K562 (cell line): Measurements from ENCODE around the gene KIAA0319L. TPM values are rescaled to one million over a fixed set of nuclear protein-coding genes. Genes with fewer than 3 reads are reported as not detected.

Experiments
- CREB3 ChIP-seq: fragments of 450-650 bp; conservative IDR thresholded peaks from 2 replicates; pipeline ENCODE4 v1.6.1; 2016; ENCODE audit warnings: missing genetic modification characterization, low read depth, mild to moderate bottlenecking, missing compliant biosample characterization, moderate library complexity
- CREM ChIP-seq: IDR thresholded peaks from 2 replicates; pipeline ENCODE4 v1.6.1; 2014; ENCODE audit warnings: antibody characterized with exemption, low read depth
- CSDE1 ChIP-seq, 2 experiments: fragments of 450-650 bp; IDR thresholded peaks; 2 replicates each; pipeline ENCODE4 v1.6.1; 2016; ENCODE audit warnings: mild to moderate bottlenecking in 1 of 2
- ETV5 ChIP-seq: sonication (generic); formaldehyde crosslinking; IDR thresholded peaks from 2 replicates; pipeline ENCODE4 v1.4.0; 2020; ENCODE audit warnings: low read depth, mild to moderate bottlenecking, missing genetic modification reagents
- FOXA1 ChIP-seq: fragments of 450-650 bp; IDR thresholded peaks from 2 replicates; pipeline ENCODE4 v1.6.1; 2016; ENCODE audit warnings: mild to moderate bottlenecking, borderline replicate concordance
- FOXK2 ChIP-seq, 2 experiments: fragments of 450-650 bp; IDR thresholded peaks in 1 of 2; conservative IDR thresholded peaks in 1 of 2; 2 replicates each; pipeline ENCODE4 v1.6.1; 2016; ENCODE audit warnings: low read depth in 2 of 2, mild to moderate bottlenecking in 1 of 2
- HDAC2 ChIP-seq: fragments of 450-650 bp; IDR thresholded peaks from 2 replicates; pipeline ENCODE4 v1.6.1; 2016; ENCODE audit warnings: mild to moderate bottlenecking
- HNRNPL ChIP-seq: fragments of 200-400 bp; formaldehyde crosslinking; IDR thresholded peaks from 2 replicates; pipeline ENCODE4 v1.6.1; 2017; ENCODE audit warnings: low read depth, mild to moderate bottlenecking, low read length
- ILK ChIP-seq: fragments of 450-650 bp; IDR thresholded peaks from 2 replicates; pipeline ENCODE4 v1.6.1; 2016; ENCODE audit warnings: missing genetic modification characterization, low read depth, mild to moderate bottlenecking, missing compliant biosample characterization, moderate library complexity, borderline replicate concordance
- LCOR ChIP-seq: sonication (generic); formaldehyde crosslinking; IDR thresholded peaks from 2 replicates; pipeline ENCODE4 v1.8.0; 2022; ENCODE audit warnings: mild to moderate bottlenecking, missing genetic modification reagents
- MIER1 ChIP-seq: fragments of 450-650 bp; IDR thresholded peaks from 2 replicates; pipeline ENCODE4 v1.6.1; 2016; ENCODE audit warnings: antibody characterized with exemption, mild to moderate bottlenecking, low read depth
- NFATC3 ChIP-seq: fragments of 450-650 bp; IDR thresholded peaks from 2 replicates; pipeline ENCODE4 v1.6.1; 2017; ENCODE audit warnings: mild to moderate bottlenecking
- NFE2 ChIP-seq: IDR thresholded peaks from 2 replicates; pipeline ENCODE4 v1.6.1; 2014; ENCODE audit warnings: antibody characterized with exemption, low read depth
- STAG1 ChIP-seq: sonication (generic); formaldehyde crosslinking; IDR thresholded peaks from 2 replicates; pipeline ENCODE4 v1.5.0; 2020; ENCODE audit warnings: missing genetic modification reagents, borderline replicate concordance
- TRIM24 ChIP-seq, 2 experiments: fragments of 450-650 bp; IDR thresholded peaks; 2 replicates each; pipeline ENCODE4 v1.6.1; 2016
- ZBTB11 ChIP-seq, 3 experiments: fragments of 200-800 bp in 1 of 3; fragments of 250-450 bp in 1 of 3; fragments of 450-650 bp in 1 of 3; sonication (Bioruptor Pico) in 1 of 3; sonication (Bioruptor generic) in 1 of 3; formaldehyde crosslinking in 1 of 3; IDR thresholded peaks; 2 replicates each; pipeline versions ENCODE4 v1.6.1 to v1.8.0; 2016 to 2022; ENCODE audit warnings: mild to moderate bottlenecking in 2 of 3, missing genetic modification characterization in 2 of 3, missing compliant biosample characterization in 1 of 3, moderate library complexity in 1 of 3
- ZNF583 ChIP-seq: fragments of 250-450 bp; sonication (Bioruptor Pico); IDR thresholded peaks from 2 replicates; pipeline ENCODE4 v1.4.0; 2020
- polyA plus RNA-seq, 8 experiments: library from polyadenylated mRNA; depleted of rRNA in 4 of 8; stranded (reverse) in 5 of 8; unstranded in 3 of 8; fragments of >200 nt; fragmentation: Nextera tagmentation in 2 of 8; fragmentation: Illumina TruSeq in 1 of 8; extraction: Ambion mirVana in 2 of 8; extraction: Trizol in 1 of 8; gene quantifications; 2 replicates each; pipeline versions ENCODE4 v1.2.1 to v1.2.3, GENCODE V29; 2011 to 2014; ENCODE audit warnings: inconsistent platforms in 1 of 8, missing spikeins in 1 of 8
- total RNA-seq, 7 experiments: library from RNA; depleted of rRNA in 6 of 7; stranded (reverse); fragments of >200 nt in 6 of 7; fragmentation: Illumina TruSeq in 2 of 7; extraction: Trizol in 2 of 7; gene quantifications; 2 replicates each; pipeline versions ENCODE4 v1.2.1 to v1.2.3, GENCODE V29; 2011 to 2021; ENCODE audit warnings: low replicate concordance in 1 of 7
- TF ChIP-seq, protein P1 (sequence below): IDR thresholded peaks from 2 replicates; pipeline ENCODE4 v1.6.1; 2011; ENCODE audit warnings: borderline replicate concordance, low read depth, mild to moderate bottlenecking, moderate library complexity, low read length; ENCODE audit not compliant: insufficient read depth, poor library complexity, severe bottlenecking
- TF ChIP-seq, protein P2 (sequence below): fragments of 250-450 bp; sonication (Bioruptor Pico); IDR thresholded peaks from 2 replicates; pipeline ENCODE4 v1.8.0; 2022; ENCODE audit warnings: inconsistent platforms, mild to moderate bottlenecking, moderate library complexity, borderline replicate concordance
- TF ChIP-seq, protein P3 (sequence below): sonication (generic); formaldehyde crosslinking; IDR thresholded peaks from 2 replicates; pipeline ENCODE4 v1.8.1; 2023; ENCODE audit warnings: mild to moderate bottlenecking, missing genetic modification reagents

Gene KIAA0319L
- total and polyA plus RNA-seq, 9 of the 15 experiments (the other 6 are each of a cell fraction or from before 2014, with no cell fraction given): 2.4 to 51.7 (median 27.4) TPM

- TF ChIP-seq NFE2 (no peak), ZBTB11 (CRISPR knock-in tag; IDR thresholded peaks at IDR 0.05) (no peak), CREB3 (no peak), FOXK2 (conservative IDR thresholded peaks at IDR 0.05 in 1 of 2, IDR thresholded peaks at IDR 0.05 in 1 of 2; ENCODE audit: low read depth in 2 of 2) (peak; percentile 63 to 65; a peak in 2 of 4 replicates), STAG1 (CRISPR knock-in tag) (no peak), CREM (no peak), LCOR (no peak), HDAC2 (no peak), TRIM24 (IDR thresholded peaks at IDR 0.05) (no peak), CSDE1 (IDR thresholded peaks at IDR 0.05) (no peak), NFATC3 (no peak), MIER1 (no peak), ETV5 (CRISPR knock-in tag) (no peak), HNRNPL (no peak), ILK (tag) (no peak), FOXA1 (no peak), ZNF583 (CRISPR knock-in tag) (no peak)
- TF ChIP-seq, protein P1, sequence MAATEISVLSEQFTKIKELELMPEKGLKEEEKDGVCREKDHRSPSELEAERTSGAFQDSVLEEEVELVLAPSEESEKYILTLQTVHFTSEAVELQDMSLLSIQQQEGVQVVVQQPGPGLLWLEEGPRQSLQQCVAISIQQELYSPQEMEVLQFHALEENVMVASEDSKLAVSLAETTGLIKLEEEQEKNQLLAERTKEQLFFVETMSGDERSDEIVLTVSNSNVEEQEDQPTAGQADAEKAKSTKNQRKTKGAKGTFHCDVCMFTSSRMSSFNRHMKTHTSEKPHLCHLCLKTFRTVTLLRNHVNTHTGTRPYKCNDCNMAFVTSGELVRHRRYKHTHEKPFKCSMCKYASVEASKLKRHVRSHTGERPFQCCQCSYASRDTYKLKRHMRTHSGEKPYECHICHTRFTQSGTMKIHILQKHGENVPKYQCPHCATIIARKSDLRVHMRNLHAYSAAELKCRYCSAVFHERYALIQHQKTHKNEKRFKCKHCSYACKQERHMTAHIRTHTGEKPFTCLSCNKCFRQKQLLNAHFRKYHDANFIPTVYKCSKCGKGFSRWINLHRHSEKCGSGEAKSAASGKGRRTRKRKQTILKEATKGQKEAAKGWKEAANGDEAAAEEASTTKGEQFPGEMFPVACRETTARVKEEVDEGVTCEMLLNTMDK: no peak
- TF ChIP-seq, protein P2, sequence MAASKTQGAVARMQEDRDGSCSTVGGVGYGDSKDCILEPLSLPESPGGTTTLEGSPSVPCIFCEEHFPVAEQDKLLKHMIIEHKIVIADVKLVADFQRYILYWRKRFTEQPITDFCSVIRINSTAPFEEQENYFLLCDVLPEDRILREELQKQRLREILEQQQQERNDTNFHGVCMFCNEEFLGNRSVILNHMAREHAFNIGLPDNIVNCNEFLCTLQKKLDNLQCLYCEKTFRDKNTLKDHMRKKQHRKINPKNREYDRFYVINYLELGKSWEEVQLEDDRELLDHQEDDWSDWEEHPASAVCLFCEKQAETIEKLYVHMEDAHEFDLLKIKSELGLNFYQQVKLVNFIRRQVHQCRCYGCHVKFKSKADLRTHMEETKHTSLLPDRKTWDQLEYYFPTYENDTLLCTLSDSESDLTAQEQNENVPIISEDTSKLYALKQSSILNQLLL (CRISPR knock-in tag): no peak
- TF ChIP-seq, protein P3, sequence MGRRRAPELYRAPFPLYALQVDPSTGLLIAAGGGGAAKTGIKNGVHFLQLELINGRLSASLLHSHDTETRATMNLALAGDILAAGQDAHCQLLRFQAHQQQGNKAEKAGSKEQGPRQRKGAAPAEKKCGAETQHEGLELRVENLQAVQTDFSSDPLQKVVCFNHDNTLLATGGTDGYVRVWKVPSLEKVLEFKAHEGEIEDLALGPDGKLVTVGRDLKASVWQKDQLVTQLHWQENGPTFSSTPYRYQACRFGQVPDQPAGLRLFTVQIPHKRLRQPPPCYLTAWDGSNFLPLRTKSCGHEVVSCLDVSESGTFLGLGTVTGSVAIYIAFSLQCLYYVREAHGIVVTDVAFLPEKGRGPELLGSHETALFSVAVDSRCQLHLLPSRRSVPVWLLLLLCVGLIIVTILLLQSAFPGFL: no peak
Measured at GRCh38 chr1:35431173-35431599, 126.0 kb downstream of the KIAA0319L start (continued).
